HG03135 (cell line): ENCODE results near the gene IFNLR1.

Experiments used
- ATAC-seq: cut with Tn5 transposase; IDR thresholded peaks from one replicate; pipeline ENCODE4 v1.9.1; 2021; ENCODE audit warnings: mild to moderate bottlenecking, moderate library complexity; ENCODE audit not compliant: unreplicated experiment

The IFNLR1 gene

DNA sequence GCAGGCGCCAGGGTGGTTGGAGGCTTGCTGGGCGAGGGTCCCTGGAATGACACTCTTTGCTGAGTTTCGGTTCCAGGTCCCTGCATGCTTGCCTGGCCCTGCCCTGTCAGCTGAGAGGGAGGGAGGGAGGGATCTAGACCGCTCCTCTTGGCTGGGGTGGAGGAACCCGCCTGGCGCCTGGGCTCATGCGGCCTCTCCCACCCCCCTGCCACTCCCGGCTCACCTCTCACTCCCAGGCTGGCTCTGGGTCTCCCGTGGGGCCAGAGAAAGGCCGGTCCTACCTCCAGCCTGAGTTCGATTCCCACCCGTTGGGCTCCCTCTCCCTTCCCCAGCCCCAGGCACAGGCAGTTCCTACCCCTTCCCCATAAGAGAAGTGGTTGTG, 19.0 kb upstream of the IFNLR1 start:
- no peak for ATAC-seq

GRCh38 chr1:24205345-24206082, 18.4 kb upstream of the IFNLR1 start:
- ATAC-seq = no peak

DNA sequence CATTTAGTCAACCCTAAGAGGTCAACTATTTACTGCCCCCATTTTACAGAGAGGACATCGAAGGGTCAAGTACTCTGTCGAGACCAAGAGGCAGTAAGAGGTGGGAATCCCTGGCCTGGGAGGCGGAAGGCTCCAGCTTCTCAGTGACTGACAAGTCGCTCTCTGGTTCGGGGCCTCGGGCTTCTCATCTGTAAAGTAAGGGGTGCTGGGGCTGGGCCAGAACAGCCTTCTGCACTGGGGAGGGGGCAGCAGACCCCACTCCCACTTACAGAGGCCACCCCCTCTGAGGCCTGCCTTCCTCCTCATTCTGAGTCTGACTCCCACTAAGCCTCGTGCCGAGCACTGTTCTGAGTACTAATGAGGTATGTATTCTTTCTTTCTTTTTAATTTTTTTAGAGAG, 17.0 kb upstream of the IFNLR1 start:
- no peak for ATAC-seq

GRCh38 chr1:24203404-24203803, 16.3 kb upstream of the IFNLR1 start:
- ATAC-seq = no peak

- ATAC-seq = no peak
Observed at GRCh38 chr1:24202987-24203386, 15.9 kb upstream of the IFNLR1 start.

- ATAC-seq = no peak
Observed at GRCh38 chr1:24202556-24202955, 15.5 kb upstream of the IFNLR1 start.

DNA sequence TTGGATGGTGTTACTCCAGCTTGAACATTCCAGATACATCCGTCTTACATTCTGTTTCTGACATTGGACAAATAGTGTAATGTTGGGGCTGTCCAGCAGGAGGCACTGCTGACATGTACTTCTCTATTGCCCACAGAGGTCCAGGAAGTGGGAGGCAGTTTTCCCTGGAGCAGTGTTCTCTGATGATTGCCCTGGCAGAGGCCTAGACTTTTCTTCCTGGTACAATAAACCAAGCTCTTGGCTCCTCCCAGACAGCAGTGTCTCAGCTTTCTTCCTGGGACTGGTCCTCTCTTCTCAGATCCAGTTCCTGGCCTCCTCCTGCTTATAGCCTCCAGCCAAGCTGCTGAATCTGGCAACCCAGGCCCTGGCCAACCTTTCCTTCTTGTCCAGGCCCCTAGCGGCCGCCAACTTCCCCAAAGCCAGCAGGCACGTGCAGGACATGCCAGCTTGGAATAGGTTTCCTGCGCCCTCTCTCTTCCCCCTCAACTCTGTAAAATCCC, 14.9 kb upstream of the IFNLR1 start:
- no peak for ATAC-seq

- ATAC-seq = no peak
Observed at GRCh38 chr1:24199291-24199900, 12.3 kb upstream of the IFNLR1 start.

- no peak for ATAC-seq
Observed at GRCh38 chr1:24198766-24199165, 11.7 kb upstream of the IFNLR1 start.

DNA sequence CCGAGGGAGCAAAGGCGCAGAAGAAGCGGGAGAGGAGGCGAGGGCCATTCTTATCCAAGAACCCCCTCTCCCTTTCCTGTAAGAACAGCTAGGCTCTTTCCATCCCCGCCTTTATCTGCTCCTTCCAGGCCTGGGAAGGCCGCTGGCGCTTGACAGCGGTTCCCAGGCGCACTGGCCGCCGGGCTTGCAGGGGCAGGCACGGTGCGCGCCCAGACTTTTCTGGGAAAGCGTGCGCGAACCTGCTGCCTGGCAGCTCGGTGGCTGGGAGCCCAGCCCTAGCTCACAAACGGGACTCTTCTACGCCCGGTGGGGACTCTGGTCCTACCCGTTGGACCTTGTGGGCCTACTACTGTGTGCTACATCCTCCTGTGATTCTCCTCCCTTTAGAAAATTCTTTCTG, 8.8 kb upstream of the IFNLR1 start:
- ATAC-seq = no peak

DNA sequence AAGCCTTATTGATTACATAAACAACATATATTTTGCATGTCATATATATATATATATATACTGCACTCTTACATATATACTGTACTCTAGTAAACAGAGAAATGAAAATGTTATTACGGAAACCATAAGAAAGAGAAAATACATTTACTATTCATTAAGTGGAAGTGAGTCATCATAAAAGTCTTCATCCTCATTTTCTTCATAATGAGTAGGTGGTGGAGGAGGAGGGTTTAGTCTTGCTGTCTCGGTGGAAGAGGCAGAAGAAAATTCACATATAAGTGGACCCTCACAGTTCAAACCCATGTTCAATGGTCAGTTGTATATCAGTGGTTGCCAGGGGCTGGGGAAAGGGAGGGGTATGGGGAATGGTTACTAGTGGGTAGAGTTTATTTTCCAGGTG, 8.0 kb upstream of the IFNLR1 start:
- no peak for ATAC-seq

- no peak for ATAC-seq
Observed at GRCh38 chr1:24193046-24193445, 6.0 kb upstream of the IFNLR1 start.

DNA sequence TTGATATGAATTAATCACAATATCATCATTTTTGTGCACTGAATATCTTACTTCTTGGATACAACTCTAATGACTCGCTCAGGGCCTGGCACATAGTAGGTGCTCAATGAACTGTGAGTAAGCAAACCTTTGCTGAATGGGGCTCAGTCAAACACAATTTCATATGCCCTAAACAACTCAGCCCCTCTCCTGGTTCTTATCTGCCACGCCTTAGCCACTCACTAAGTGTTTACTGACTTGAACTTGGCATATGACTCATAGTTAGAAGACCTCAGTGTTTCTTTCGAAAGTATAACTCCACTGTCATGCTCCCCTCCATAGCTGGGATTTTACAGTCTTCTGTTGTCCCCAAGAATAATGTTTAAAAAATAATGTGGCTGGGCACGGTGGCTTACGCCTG, 4.8 kb upstream of the IFNLR1 start:
- no peak for ATAC-seq

GRCh38 chr1:24190983-24191461, 3.9 kb upstream of the IFNLR1 start:
- ATAC-seq = peak; percentile 49

GRCh38 chr1:24189528-24189927, 2.4 kb upstream of the IFNLR1 start:
- ATAC-seq = no peak

DNA sequence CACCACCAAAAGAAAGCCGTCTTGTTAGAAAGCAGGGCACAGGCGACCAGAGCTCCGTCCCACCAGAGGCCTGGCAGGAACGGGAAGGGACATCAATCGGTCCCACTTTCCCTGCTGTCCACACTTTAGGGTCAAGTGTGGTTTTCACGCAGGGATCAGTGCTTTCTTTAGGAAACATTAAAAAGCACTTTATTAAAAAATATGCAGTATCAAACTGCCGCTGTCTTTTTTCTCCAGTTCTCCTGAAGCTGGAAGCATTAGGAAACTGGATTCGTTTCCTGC, 437 bp downstream of the IFNLR1 start:
- no peak for ATAC-seq

GRCh38 chr1:24186031-24186710, 918 bp downstream of the IFNLR1 start:
- ATAC-seq = no peak

GRCh38 chr1:24185076-24185475, 2.0 kb downstream of the IFNLR1 start:
- no peak for ATAC-seq

- ATAC-seq = no peak
Observed at GRCh38 chr1:24182061-24182460, 5.0 kb downstream of the IFNLR1 start.

- no peak for ATAC-seq
Observed at GRCh38 chr1:24181619-24182018, 5.5 kb downstream of the IFNLR1 start.

DNA sequence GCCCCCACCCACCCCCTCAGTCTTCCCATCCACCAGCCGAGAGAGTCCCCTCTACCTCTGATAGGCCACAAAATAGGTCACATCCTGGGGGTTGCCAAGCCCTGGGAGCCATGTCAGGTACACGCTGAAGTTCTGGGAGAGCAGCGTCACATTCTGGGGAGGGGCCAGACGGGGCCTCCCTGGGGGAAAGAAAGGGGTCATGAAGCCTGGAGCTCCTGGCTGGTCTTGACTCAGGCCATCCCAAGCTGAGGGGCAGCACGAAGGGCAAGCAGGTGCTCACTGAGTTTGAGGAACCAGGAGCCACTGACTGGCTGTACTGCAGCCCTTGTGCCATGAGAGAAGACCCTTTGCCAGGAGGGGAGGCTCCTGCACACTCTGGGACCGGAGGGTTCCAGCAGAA, 6.4 kb downstream of the IFNLR1 start:
- ATAC-seq = no peak

DNA sequence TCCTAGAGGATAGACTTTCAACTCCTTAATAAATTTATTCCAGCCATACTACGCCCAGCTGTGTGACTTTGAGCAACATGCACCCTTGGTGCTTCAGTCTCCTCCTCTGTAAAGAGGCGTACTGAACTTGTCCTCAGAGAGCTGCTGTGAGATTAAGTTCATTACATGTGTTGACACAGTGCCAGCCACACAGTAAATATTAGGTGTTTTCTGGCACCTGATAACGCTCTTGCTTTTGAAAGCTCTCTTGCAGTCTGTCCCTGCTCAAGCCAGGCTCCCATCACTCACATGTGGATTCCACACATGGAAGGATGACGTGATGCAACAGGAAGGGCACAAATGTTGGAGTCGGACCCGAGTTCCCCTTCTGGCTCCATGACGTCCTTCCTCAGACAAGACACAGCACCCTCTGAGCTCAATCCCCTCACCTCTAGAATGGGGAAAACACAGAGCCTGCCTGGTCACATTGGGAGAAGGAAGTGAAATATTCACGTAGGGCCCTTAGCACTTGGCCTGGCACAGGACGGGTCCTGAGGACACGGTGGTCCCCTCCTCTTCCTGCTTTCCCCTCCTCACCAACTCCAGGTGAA, 7.7 kb downstream of the IFNLR1 start:
- ATAC-seq = no peak
